Breast epithelium (tissue), 4 donors: Measurements from ENCODE around the gene STX8. TPM values are rescaled to one million over a fixed set of nuclear protein-coding genes. Genes with fewer than 3 reads are reported as not detected.

Source experiments
- DNase-seq, 2 donors: peaks; one replicate each; pipeline ENCODE4 v3.0.0-alpha.2; 2019; ENCODE audit warnings: low spot score in 2 of 2
- H3K27ac ChIP-seq, 2 donors: fragments of 200-600 bp; sonication (generic) in 1 of 2; one replicate each; pipeline ENCODE4 v1.5.1; 2016 to 2019; ENCODE audit warnings: mild to moderate bottlenecking in 1 of 2
- H3K27me3 ChIP-seq, 2 donors: fragments of 200-600 bp; sonication (generic) in 1 of 2; one replicate each; pipeline versions ENCODE4 v1.5.1 to v1.6.0; 2017 to 2019; ENCODE audit warnings: control low read depth in 1 of 2, mild to moderate bottlenecking in 1 of 2
- H3K36me3 ChIP-seq: fragments of 200-600 bp; one replicate; pipeline ENCODE4 v1.5.1; 2019
- H3K4me1 ChIP-seq, 2 donors: fragments of 200-600 bp; sonication (generic); one replicate each; pipeline ENCODE4 v1.5.1; 2016 to 2019; ENCODE audit warnings: control low read depth in 1 of 2
- H3K4me3 ChIP-seq, 3 donors: fragments of 200-600 bp; sonication (generic); 1 replicate in 2 of 3; 2 replicates in 1 of 3; pipeline ENCODE4 v1.5.1; 2016 to 2019; ENCODE audit warnings: mild to moderate bottlenecking in 3 of 3, moderate library complexity in 2 of 3
- H3K9me3 ChIP-seq, 2 donors: fragments of 200-600 bp; sonication (generic) in 1 of 2; one replicate each; pipeline ENCODE4 v1.5.1; 2016 to 2019; ENCODE audit warnings: control low read depth in 1 of 2
- CTCF ChIP-seq, 3 donors: fragments of 450-650 bp; IDR thresholded peaks; one replicate each; pipeline ENCODE4 v1.5.1; 2016 to 2017; ENCODE audit warnings: antibody characterized with exemption in 3 of 3, mild to moderate bottlenecking in 3 of 3, moderate library complexity in 3 of 3
- POLR2A ChIP-seq: fragments of 450-650 bp; IDR thresholded peaks from one replicate; pipeline ENCODE4 v1.6.1; 2016; ENCODE audit warnings: antibody characterized with exemption, mild to moderate bottlenecking, moderate library complexity
- POLR2AphosphoS5 ChIP-seq, 3 donors: sonication (generic); formaldehyde crosslinking; IDR thresholded peaks; one replicate each; pipeline ENCODE4 v1.6.1; 2017; ENCODE audit warnings: antibody characterized with exemption in 3 of 3
- intact Hi-C: fragments of 100-400 bp; cut with DNase I; formaldehyde crosslinking; loops from one replicate; pipeline ENCODE4 v1.15.1; 2023; ENCODE audit warnings: low total_unique reads
- total RNA-seq, 3 donors: library from RNA; depleted of rRNA; stranded (reverse); fragments of >200 nt; gene quantifications; one replicate each; pipeline ENCODE4 v1.1.0, GENCODE V29; 2016

Gene STX8
- total RNA-seq, 3 donors from 2014 or later: 54.1 to 101 (median 60.4) TPM

- no peak overlapping the region for H3K27ac ChIP-seq
- H3K9me3 ChIP-seq: no peaks in the 10 kb centered on the region
- TF ChIP-seq CTCF (IDR thresholded peaks at IDR 0.05) (no peak), POLR2AphosphoS5 (IDR thresholded peaks at IDR 0.05) (no peak), POLR2A (no peak)
- no peaks in the 10 kb centered on the region for H3K27me3 ChIP-seq
- intact Hi-C loops: no loop called here
- H3K4me3 ChIP-seq: no peak overlapping the region
- H3K4me1 ChIP-seq: peaks cover 0 to 5% of the 10 kb centered on the region in 2 donors
- no peak for DNase-seq
- no peaks in the 10 kb centered on the region for H3K36me3 ChIP-seq
These were observed 139.0 kb downstream of the STX8 start for GRCh38 chr17:9436630-9437029.

GRCh38 chr17:9435165-9435564 lies 140.5 kb downstream of the STX8 start:
- no peaks in the 10 kb centered on the region for H3K36me3 ChIP-seq
- intact Hi-C loops: no loop called here
- DNase-seq: no peak

GRCh38 chr17:9434642-9435057 lies 141.0 kb downstream of the STX8 start:
- H3K4me3 ChIP-seq: no peak overlapping the region
- H3K27me3 ChIP-seq: no peaks in the 10 kb centered on the region
- intact Hi-C loops: no loop called here
- peaks cover 0 to 5% of the 10 kb centered on the region in 2 donors for H3K4me1 ChIP-seq
- no peaks in the 10 kb centered on the region for H3K9me3 ChIP-seq
- no peaks in the 10 kb centered on the region for H3K36me3 ChIP-seq
- DNase-seq: no peak
- TF ChIP-seq CTCF (IDR thresholded peaks at IDR 0.05) (no peak), POLR2AphosphoS5 (IDR thresholded peaks at IDR 0.05) (no peak), POLR2A (no peak)
- H3K27ac ChIP-seq: peak overlapping the region in 1 of 2 donors; percentile 65

More at GRCh38 chr17:9435165-9435564, 140.5 kb downstream of the STX8 start:
- Histone ChIP-seq H3K27me3 (no peaks in the 10 kb centered on the region), H3K4me1 (peaks cover 0 to 5% of the 10 kb centered on the region in 2 donors), H3K4me3 (no peak overlapping the region), H3K27ac (no peak overlapping the region), H3K9me3 (no peaks in the 10 kb centered on the region)
- TF ChIP-seq POLR2A (no peak), CTCF (IDR thresholded peaks at IDR 0.05) (no peak), POLR2AphosphoS5 (IDR thresholded peaks at IDR 0.05) (no peak)

DNA sequence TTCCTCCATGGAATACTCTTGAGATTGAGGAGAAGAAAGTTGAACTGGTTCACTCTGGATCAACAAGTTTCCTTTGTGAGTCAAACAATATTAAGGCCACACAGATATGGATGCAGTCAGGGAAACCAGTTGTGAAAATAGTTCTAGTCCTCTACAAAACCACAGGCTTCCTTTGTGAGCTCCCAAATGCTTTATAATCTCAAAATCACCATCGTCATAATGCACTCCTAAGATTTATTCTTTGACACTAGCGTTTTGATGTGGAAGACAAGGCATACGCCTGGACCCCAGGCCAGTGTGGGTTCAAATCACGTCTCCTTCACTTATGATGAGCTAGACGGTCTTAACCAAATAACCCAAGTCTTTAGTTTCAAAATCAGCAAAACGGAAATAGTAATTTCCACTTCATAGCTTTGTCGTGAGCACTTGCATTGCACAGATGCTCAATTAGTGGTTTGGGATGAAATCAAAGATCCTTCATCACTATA lies 142.6 kb downstream of the STX8 start:
- no peaks in the 10 kb centered on the region for H3K9me3 ChIP-seq
- H3K4me3 ChIP-seq: no peak overlapping the region
- H3K36me3 ChIP-seq: no peaks in the 10 kb centered on the region
- no peak for TF ChIP-seq POLR2AphosphoS5 (IDR thresholded peaks at IDR 0.05)
- no peak for TF ChIP-seq CTCF (IDR thresholded peaks at IDR 0.05)
- TF ChIP-seq POLR2A: no peak
- peak overlapping the region; percentile 14 to 65 for H3K27ac ChIP-seq
- peaks cover 0 to 5% of the 10 kb centered on the region in 2 donors for H3K4me1 ChIP-seq
- intact Hi-C loops: no loop called here
- no peaks in the 10 kb centered on the region for H3K27me3 ChIP-seq
- no peak for DNase-seq

GRCh38 chr17:9432134-9432885 lies 143.3 kb downstream of the STX8 start:
- DNase-seq: no peak
- Histone ChIP-seq H3K36me3 (no peaks in the 10 kb centered on the region), H3K27me3 (no peaks in the 10 kb centered on the region), H3K4me1 (peaks cover 0 to 9% of the 10 kb centered on the region in 2 donors), H3K9me3 (no peaks in the 10 kb centered on the region), H3K27ac (peak overlapping the region; percentile 14 to 65), H3K4me3 (no peak overlapping the region)
- intact Hi-C loops: no loop called here
- TF ChIP-seq POLR2A (no peak), CTCF (IDR thresholded peaks at IDR 0.05) (no peak), POLR2AphosphoS5 (IDR thresholded peaks at IDR 0.05) (no peak)
